B cell (primary cell): Measurements from ENCODE around the gene DDB1. TPM values are rescaled to one million over a fixed set of nuclear protein-coding genes. Genes with fewer than 3 reads are reported as not detected.

Experiments
- ATAC-seq: fragments of 200-7000 bp; cut with Tn5 transposase; one replicate; pipeline ENCODE4 v1.10.0; 2021; ENCODE audit warnings: low read depth, mild to moderate bottlenecking, moderate number of reproducible peaks, moderate library complexity
- CTCF ChIA-PET: fragments of 350-600 bp; sonication (Branson Sonifier 250); formaldehyde crosslinking; loops from one replicate; lab custom pipeline; 2021; ENCODE audit warnings: antibody characterized with exemption, inconsistent platforms; lab: Charles Lee
- POLR2A ChIA-PET: fragments of 350-600 bp; sonication (Branson Sonifier 250); formaldehyde crosslinking; loops from one replicate; lab custom pipeline; 2021; ENCODE audit warnings: antibody characterized with exemption; lab: Charles Lee
- DNase-seq: peaks from one replicate; pipeline ENCODE4 v3.0.0; 2013
- H2AFZ ChIP-seq: 2 replicates; pipeline ENCODE4 v1.6.1; 2012; ENCODE audit warnings: mild to moderate bottlenecking, low read depth, low read length; ENCODE audit not compliant: insufficient read depth, poor library complexity, severe bottlenecking
- H3K27ac ChIP-seq, 2 donors: 1 replicate in 1 of 2; 2 replicates in 1 of 2; pipeline ENCODE4 v1.5.1; 2012 to 2013; ENCODE audit warnings: low read length in 2 of 2, mild to moderate bottlenecking in 2 of 2, moderate library complexity in 1 of 2
- H3K27me3 ChIP-seq, 4 experiments: fragments of 200-600 bp in 1 of 4; sonication (generic) in 1 of 4; replicated peaks in 1 of 4; 1 replicate in 2 of 4; 2 replicates in 2 of 4; pipeline versions ENCODE4 v1.6.1 to v1.7.0; 2013 to 2016; ENCODE audit warnings: low read length in 3 of 4, mild to moderate bottlenecking in 2 of 4, mixed read lengths in 1 of 4, moderate library complexity in 1 of 4; ENCODE audit not compliant: insufficient read depth in 4 of 4, control insufficient read depth in 3 of 4; ENCODE audit errors: control extremely low read depth in 1 of 4
- H3K36me3 ChIP-seq, 2 experiments: replicated peaks in 1 of 2; 1 replicate in 1 of 2; 2 replicates in 1 of 2; pipeline versions ENCODE4 v1.6.1 to v1.7.1; 2013; ENCODE audit warnings: low read length in 1 of 2; ENCODE audit not compliant: insufficient read depth in 2 of 2, control insufficient read depth in 1 of 2; ENCODE audit errors: control extremely low read depth in 1 of 2, extremely low read depth in 1 of 2
- H3K4me1 ChIP-seq, 2 donors: fragments of 200-600 bp in 1 of 2; sonication (generic) in 1 of 2; 1 replicate in 1 of 2; 2 replicates in 1 of 2; pipeline versions ENCODE4 v1.5.1 to v1.6.1; 2013 to 2017; ENCODE audit warnings: low read length in 2 of 2; ENCODE audit not compliant: control insufficient read depth in 2 of 2, insufficient read depth in 2 of 2
- H3K4me2 ChIP-seq: replicated peaks from 2 replicates; pipeline ENCODE3; 2012; ENCODE audit warnings: mild to moderate bottlenecking, low read depth, low read length; ENCODE audit not compliant: poor library complexity, severe bottlenecking
- H3K4me3 ChIP-seq, 5 experiments: fragments of 200-600 bp in 1 of 5; sonication (generic) in 1 of 5; 1 replicate in 3 of 5; 2 replicates in 2 of 5; pipeline versions ENCODE4 v1.5.1 to v1.7.0; 2011 to 2016; ENCODE audit warnings: low read length in 4 of 5, mild to moderate bottlenecking in 4 of 5, low read depth in 2 of 5, control low read depth in 1 of 5, moderate library complexity in 1 of 5; ENCODE audit not compliant: insufficient read depth in 1 of 5; ENCODE audit errors: control extremely low read depth in 1 of 5, extremely low read depth in 1 of 5
- H3K79me2 ChIP-seq: fragments of 200-600 bp; sonication (generic); one replicate; pipeline ENCODE4 v1.6.0; 2016; ENCODE audit warnings: low read length; ENCODE audit not compliant: control insufficient read depth, insufficient read depth
- H3K9ac ChIP-seq: fragments of 200-600 bp; sonication (generic); 2 replicates; pipeline ENCODE4 v1.6.1; 2017; ENCODE audit warnings: mild to moderate bottlenecking, low read length, moderate library complexity
- H3K9me3 ChIP-seq, 3 donors: one replicate each; pipeline versions ENCODE4 v1.6.1 to v1.7.1; 2013; ENCODE audit warnings: low read length in 2 of 3; ENCODE audit not compliant: control insufficient read depth in 2 of 3, insufficient read depth in 1 of 3; ENCODE audit errors: control extremely low read depth in 1 of 3
- H4K20me1 ChIP-seq: 2 replicates; pipeline ENCODE4 v1.6.0; 2012; ENCODE audit warnings: mild to moderate bottlenecking, low read length; ENCODE audit not compliant: insufficient read depth, control insufficient read depth, poor library complexity, severe bottlenecking
- H3K27ac Mint-ChIP-seq: one replicate; pipeline ENCODE4 v1.8.0; 2021; ENCODE audit warnings: mixed read lengths
- H3K27me3 Mint-ChIP-seq: one replicate; pipeline ENCODE4 v1.8.0; 2021; ENCODE audit warnings: mixed read lengths
- H3K4me1 Mint-ChIP-seq: one replicate; pipeline ENCODE4 v1.8.0; 2021; ENCODE audit warnings: mixed read lengths
- H3K4me3 Mint-ChIP-seq: one replicate; pipeline ENCODE4 v1.8.0; 2021; ENCODE audit warnings: mixed read lengths
- H3K9me3 Mint-ChIP-seq: one replicate; pipeline ENCODE4 v1.8.0; 2022; ENCODE audit warnings: mixed read lengths; ENCODE audit not compliant: insufficient read depth
- CTCF ChIP-seq: fragments of 200-600 bp; IDR thresholded peaks from one replicate; pipeline ENCODE4 v1.8.0; 2022; ENCODE audit warnings: antibody characterized with exemption, mild to moderate bottlenecking
- EZH2 ChIP-seq: IDR thresholded peaks from 2 replicates; pipeline ENCODE4 v1.6.1; 2012; ENCODE audit warnings: borderline replicate concordance, low read depth, mild to moderate bottlenecking, moderate library complexity, low read length; ENCODE audit not compliant: insufficient read depth, poor library complexity, severe bottlenecking
- WGBS: methylation state at CpG from one replicate; pipeline ENCODE4 v1.1.5; 2013; ENCODE audit warnings: missing lambda C conversion rate; ENCODE audit not compliant: insufficient coverage; 5-methylcytosine and 5-hydroxymethylcytosine counted together
- intact Hi-C: fragments of 100-400 bp; cut with micrococcal nuclease; formaldehyde crosslinking; loops from one replicate; pipeline ENCODE4 v1.10.0; 2022
- polyA plus RNA-seq: library from polyadenylated mRNA; depleted of rRNA; stranded (reverse); fragments of >200 nt; gene quantifications from 2 replicates; pipeline ENCODE4 v1.2.3, GENCODE V29; 2012
- total RNA-seq, 2 donors: library from RNA; stranded (reverse); fragments of 120-200 nt in 1 of 2; gene quantifications; 1 replicate in 1 of 2; 2 replicates in 1 of 2; pipeline versions ENCODE4 v1.2.3 to v1.2.4, GENCODE V29; 2013 to 2022

DDB1 gene
- total and polyA plus RNA-seq, 2 donors (not counting 1 experiment from before 2014, with no cell fraction given) = 52.4 to 155 TPM

DNA sequence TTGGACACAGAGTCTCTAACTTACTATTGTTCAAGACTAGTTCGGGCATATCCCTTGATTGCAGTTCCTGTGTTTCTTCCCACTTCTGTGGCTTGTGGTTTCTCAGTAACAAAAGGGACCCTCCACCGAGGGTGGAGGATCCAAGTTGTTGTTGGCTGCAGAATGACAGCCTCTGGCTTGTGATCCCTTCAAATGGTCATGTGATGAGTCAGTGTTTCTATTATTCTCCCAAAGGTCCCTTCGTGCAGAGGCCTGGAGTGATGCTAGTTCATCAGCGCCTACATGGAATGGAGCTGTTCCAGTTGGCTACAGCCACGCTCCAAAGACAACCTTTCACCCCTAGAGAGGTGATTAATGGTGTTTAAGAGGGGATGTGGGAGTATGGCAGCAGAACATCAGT is 35.2 kb downstream of the DDB1 start:
- no peaks in the 10 kb centered on the region for H3K27me3 ChIP-seq
- DNase-seq (no peak), ATAC-seq (no peak)
- H3K9me3 ChIP-seq = no peaks in the 10 kb centered on the region
- H4K20me1 ChIP-seq = no peaks in the 10 kb centered on the region
- no peak for TF ChIP-seq EZH2
- no peak for TF ChIP-seq CTCF
- ChIA-PET CTCF (no interaction called here), POLR2A (no interaction called here)
- H2AFZ ChIP-seq = no peak overlapping the region
- H3K4me3 Mint-ChIP-seq = peak overlapping the region; percentile 32
- intact Hi-C loops = no loop called here
- H3K27ac Mint-ChIP-seq = no peak overlapping the region
- no peaks in the 10 kb centered on the region for H3K9me3 Mint-ChIP-seq
- no peak overlapping the region for H3K4me3 ChIP-seq
- no peaks in the 10 kb centered on the region for H3K27me3 Mint-ChIP-seq
- no peaks in the 10 kb centered on the region for H3K79me2 ChIP-seq
- no peak overlapping the region for H3K9ac ChIP-seq
- no peak overlapping the region for H3K4me2 ChIP-seq
- 25% methylated on average over 3 of the region's 5 CpGs for WGBS
- no peak overlapping the region for H3K27ac ChIP-seq
- peaks cover 8 to 21% of the 10 kb centered on the region in 2 donors for H3K4me1 ChIP-seq
- peaks cover 0 to 36% of the 10 kb centered on the region in 2 experiments for H3K36me3 ChIP-seq
- H3K4me1 Mint-ChIP-seq = peaks cover 14% of the 10 kb centered on the region

DNA sequence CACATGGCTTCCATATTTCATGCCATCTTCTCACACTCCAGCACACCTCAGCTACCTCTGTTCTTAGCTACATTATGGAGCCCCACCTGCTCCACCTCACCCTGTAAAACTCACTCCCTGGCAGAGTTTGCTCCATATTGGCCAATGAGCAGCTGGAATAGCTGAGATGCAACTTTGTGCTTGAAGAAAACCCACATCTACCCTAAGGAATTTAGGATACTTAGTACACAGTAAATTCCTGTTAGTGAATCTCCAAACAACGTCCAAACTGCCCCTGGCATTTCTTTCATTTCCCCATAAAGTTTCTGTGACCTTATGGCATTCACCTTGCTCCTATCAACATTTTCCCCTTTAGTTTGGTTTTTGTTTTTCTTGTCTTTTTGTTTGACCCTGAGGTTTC is 35.6 kb downstream of the DDB1 start:
- H3K79me2 ChIP-seq = no peaks in the 10 kb centered on the region
- no peaks in the 10 kb centered on the region for H3K27me3 Mint-ChIP-seq
- no peak overlapping the region for H3K27ac ChIP-seq
- no peaks in the 10 kb centered on the region for H3K9me3 ChIP-seq
- H3K4me3 ChIP-seq = no peak overlapping the region
- no peak for TF ChIP-seq EZH2
- TF ChIP-seq CTCF = no peak
- no peak overlapping the region for H3K9ac ChIP-seq
- H3K4me1 Mint-ChIP-seq = peaks cover 14% of the 10 kb centered on the region
- DNase-seq (no peak), ATAC-seq (no peak)
- CTCF ChIA-PET = no interaction called here
- peak overlapping the region; percentile 32 for H3K4me3 Mint-ChIP-seq
- H3K9me3 Mint-ChIP-seq = no peaks in the 10 kb centered on the region
- peaks cover 0 to 32% of the 10 kb centered on the region in 2 experiments for H3K36me3 ChIP-seq
- H3K27ac Mint-ChIP-seq = no peak overlapping the region
- H3K27me3 ChIP-seq = no peaks in the 10 kb centered on the region
- H3K4me2 ChIP-seq = no peak overlapping the region
- peaks cover 8 to 21% of the 10 kb centered on the region in 2 donors for H3K4me1 ChIP-seq
- H2AFZ ChIP-seq = no peak overlapping the region
- 40% methylated on average over 1 of the region's 1 CpG for WGBS
- POLR2A ChIA-PET = no interaction called here
- intact Hi-C loops = no loop called here
- H4K20me1 ChIP-seq = no peaks in the 10 kb centered on the region
